Activated B cell treated with CpG ODN at 0.5 μM for 24 hours (primary cell): Measurements from ENCODE around the gene MX2. TPM values are rescaled to one million over a fixed set of nuclear protein-coding genes. Genes with fewer than 3 reads are reported as not detected.

ENCODE experiments used
- ATAC-seq: fragments of 200-7000 bp; cut with Tn5 transposase; one replicate; pipeline ENCODE4 v1.10.0; 2021; ENCODE audit warnings: low read depth, mild to moderate bottlenecking, moderate library complexity
- CTCF ChIA-PET: fragments of 350-600 bp; sonication (Branson Sonifier 250); formaldehyde crosslinking; loops from one replicate; lab custom pipeline; 2021; ENCODE audit warnings: antibody characterized with exemption; lab: Charles Lee
- POLR2A ChIA-PET: fragments of 350-600 bp; sonication (Branson Sonifier 250); formaldehyde crosslinking; loops from one replicate; lab custom pipeline; 2021; ENCODE audit warnings: antibody characterized with exemption; lab: Charles Lee
- DNase-seq: peaks from one replicate; pipeline ENCODE4 v3.0.0; 2022
- H3K27ac Mint-ChIP-seq: one replicate; pipeline ENCODE4 v1.8.0; 2020; ENCODE audit warnings: mixed read lengths
- H3K27me3 Mint-ChIP-seq: one replicate; pipeline ENCODE4 v1.8.0; 2021; ENCODE audit warnings: mixed read lengths
- H3K36me3 Mint-ChIP-seq: one replicate; pipeline ENCODE4 v1.8.0; 2021; ENCODE audit warnings: low read depth, mixed read lengths
- H3K4me1 Mint-ChIP-seq: one replicate; pipeline ENCODE4 v1.8.0; 2021; ENCODE audit warnings: mixed read lengths
- H3K4me3 Mint-ChIP-seq: one replicate; pipeline ENCODE4 v1.8.0; 2020; ENCODE audit warnings: mild to moderate bottlenecking, mixed read lengths
- H3K9me3 Mint-ChIP-seq: one replicate; pipeline ENCODE4 v1.8.0; 2020; ENCODE audit warnings: mixed read lengths
- intact Hi-C: fragments of 100-400 bp; cut with micrococcal nuclease; formaldehyde crosslinking; loops from one replicate; pipeline ENCODE4 v1.15.1; 2024
- total RNA-seq: library from RNA; stranded (reverse); gene quantifications from 2 replicates; pipeline ENCODE4 v1.2.3, GENCODE V29; 2022
- TF ChIP-seq, protein P1 (sequence below): fragments of 200-600 bp; IDR thresholded peaks from one replicate; pipeline ENCODE4 v1.8.0; 2022; ENCODE audit warnings: antibody characterized with exemption, mild to moderate bottlenecking

The MX2 gene
- total RNA-seq, 1 donor from 2014 or later = 34.4 TPM

DNA sequence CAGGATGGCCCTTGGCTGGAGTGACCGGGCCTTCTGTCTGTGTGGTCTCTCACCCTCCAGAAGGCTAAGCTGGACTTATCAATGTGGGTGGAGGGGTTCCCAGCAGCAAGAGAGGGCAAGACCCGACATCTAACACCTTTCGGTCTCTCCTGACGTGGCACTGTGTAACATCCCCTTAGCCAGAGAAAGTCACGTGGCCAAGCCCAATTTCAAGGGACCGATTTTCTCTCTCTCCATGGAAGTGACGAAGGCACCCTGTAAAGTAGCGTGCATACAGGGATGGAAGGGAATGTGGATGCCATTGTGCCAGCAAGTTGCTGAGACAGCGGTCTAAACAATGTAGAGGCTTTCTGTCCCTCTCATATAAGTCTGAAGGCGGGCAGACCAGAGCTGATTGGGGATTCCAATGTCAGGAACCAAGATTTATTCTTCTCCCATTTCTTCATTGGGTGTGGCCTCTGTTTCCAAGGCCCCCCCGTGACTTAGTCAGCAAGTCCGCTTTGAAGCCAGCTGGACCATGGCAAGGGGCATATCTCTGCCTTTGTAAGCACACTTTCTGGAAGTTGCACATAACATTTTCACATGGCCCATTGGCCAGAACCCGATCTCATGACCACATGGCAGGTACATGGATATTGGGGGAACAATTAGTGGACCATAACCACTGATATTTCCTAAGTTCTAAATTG, 76.7 kb downstream of the MX2 start:
- POLR2A ChIA-PET = no interaction called here
- Mint-ChIP-seq H3K36me3 (peaks cover 96% of the 10 kb centered on the region), H3K4me3 (no peak overlapping the region), H3K4me1 (peaks cover 2% of the 10 kb centered on the region), H3K27ac (no peak overlapping the region), H3K9me3 (peaks cover 9% of the 10 kb centered on the region), H3K27me3 (no peaks in the 10 kb centered on the region)
- CTCF ChIA-PET = interaction anchor here (1.3 kb wide), 1 partner anchor 155 kb away, joined by 4 read pairs; no protein-coding TSS in a partner anchor
- DNase-seq (no peak), ATAC-seq (no peak)
- intact Hi-C loops = no loop called here
- TF ChIP-seq, protein P1, sequence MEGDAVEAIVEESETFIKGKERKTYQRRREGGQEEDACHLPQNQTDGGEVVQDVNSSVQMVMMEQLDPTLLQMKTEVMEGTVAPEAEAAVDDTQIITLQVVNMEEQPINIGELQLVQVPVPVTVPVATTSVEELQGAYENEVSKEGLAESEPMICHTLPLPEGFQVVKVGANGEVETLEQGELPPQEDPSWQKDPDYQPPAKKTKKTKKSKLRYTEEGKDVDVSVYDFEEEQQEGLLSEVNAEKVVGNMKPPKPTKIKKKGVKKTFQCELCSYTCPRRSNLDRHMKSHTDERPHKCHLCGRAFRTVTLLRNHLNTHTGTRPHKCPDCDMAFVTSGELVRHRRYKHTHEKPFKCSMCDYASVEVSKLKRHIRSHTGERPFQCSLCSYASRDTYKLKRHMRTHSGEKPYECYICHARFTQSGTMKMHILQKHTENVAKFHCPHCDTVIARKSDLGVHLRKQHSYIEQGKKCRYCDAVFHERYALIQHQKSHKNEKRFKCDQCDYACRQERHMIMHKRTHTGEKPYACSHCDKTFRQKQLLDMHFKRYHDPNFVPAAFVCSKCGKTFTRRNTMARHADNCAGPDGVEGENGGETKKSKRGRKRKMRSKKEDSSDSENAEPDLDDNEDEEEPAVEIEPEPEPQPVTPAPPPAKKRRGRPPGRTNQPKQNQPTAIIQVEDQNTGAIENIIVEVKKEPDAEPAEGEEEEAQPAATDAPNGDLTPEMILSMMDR = no peak

DNA sequence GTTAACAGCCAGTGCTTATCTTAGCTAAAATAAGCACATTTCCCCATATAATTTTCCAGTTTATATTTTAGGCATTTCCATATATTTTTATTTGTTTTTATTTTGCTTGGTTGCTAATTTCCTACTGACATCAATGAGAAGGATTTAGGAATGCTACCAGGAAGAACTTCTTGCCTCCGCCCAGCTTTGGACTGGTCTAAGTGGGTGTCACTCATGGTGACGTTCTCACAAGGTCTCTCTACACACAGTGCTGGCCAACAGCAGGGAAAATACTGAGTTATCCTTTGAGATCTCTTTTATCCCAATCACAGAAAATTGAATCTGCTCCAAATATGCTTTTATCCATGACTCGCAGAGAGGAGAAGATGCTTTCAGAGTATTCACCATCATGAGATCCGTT, 77.4 kb downstream of the MX2 start:
- ATAC-seq = no peak
- intact Hi-C loops = no loop called here
- POLR2A ChIA-PET = no interaction called here
- CTCF ChIA-PET = interaction anchor here (1.0 kb wide), 1 partner anchor 156 kb away, joined by 3 read pairs; no protein-coding TSS in a partner anchor
- Mint-ChIP-seq H3K4me1 (peaks cover 2% of the 10 kb centered on the region), H3K27ac (no peak overlapping the region), H3K9me3 (peaks cover 9% of the 10 kb centered on the region), H3K27me3 (no peaks in the 10 kb centered on the region), H3K36me3 (peaks cover 96% of the 10 kb centered on the region), H3K4me3 (no peak overlapping the region)
- TF ChIP-seq, protein P1 = no peak
- no peak for DNase-seq

DNA sequence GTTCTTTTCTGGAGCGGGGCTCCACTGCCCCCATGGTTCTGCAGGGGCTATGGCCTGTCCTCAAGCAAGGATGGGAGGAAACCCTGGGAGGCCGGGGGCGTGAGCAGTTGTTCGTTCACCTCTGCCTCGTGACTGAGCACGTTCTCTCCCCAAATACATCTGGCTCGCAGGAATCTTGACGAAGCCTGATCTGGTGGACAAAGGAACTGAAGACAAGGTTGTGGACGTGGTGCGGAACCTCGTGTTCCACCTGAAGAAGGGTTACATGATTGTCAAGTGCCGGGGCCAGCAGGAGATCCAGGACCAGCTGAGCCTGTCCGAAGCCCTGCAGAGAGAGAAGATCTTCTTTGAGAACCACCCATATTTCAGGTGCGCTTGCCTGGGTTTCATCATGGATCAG, 79.7 kb downstream of the MX2 start:
- ATAC-seq (no peak), DNase-seq (no peak)
- no peaks in the 10 kb centered on the region for H3K4me1 Mint-ChIP-seq
- peaks cover 96% of the 10 kb centered on the region for H3K36me3 Mint-ChIP-seq
- no peaks in the 10 kb centered on the region for H3K27me3 Mint-ChIP-seq
- TF ChIP-seq, protein P1 = no peak
- intact Hi-C loops = no loop called here
- no peaks in the 10 kb centered on the region for H3K9me3 Mint-ChIP-seq
- no peak overlapping the region for H3K27ac Mint-ChIP-seq
- CTCF ChIA-PET = no interaction called here
- POLR2A ChIA-PET = no interaction called here
- no peak overlapping the region for H3K4me3 Mint-ChIP-seq

DNA sequence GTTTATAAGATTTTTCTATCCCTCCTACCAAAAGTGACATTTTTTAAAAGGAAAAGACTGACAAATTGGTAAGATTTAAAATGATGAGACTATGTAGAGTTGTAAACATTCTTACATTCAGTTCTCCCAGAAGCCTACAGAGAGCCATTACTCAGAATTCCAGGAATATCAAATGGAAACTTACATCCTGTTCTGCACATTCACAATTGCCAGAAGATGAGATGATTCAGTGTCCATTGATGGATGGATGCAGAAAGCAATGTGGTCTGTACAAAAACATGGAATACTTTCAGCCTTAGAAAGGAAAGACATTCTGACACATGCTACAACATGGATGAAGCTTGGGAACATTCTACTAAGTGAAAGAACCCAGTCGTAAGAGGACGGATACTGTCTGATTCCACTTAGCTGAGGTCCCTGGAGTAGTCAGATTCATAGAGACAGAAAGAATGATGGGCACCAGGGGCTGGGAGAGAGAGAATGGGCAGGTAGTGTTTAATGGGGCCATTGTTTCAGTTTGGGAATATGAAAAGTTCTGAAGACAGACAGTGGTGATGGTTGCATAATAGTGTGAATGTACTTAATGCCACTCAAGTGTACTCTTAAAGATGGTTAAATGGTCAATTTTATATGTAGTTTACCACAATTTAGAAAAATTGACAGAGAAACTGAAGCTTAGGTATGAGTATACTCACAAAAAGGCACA, 80.8 kb downstream of the MX2 start:
- Mint-ChIP-seq H3K4me1 (no peaks in the 10 kb centered on the region), H3K27ac (no peak overlapping the region), H3K4me3 (no peak overlapping the region), H3K9me3 (no peaks in the 10 kb centered on the region), H3K36me3 (peaks cover 96% of the 10 kb centered on the region), H3K27me3 (no peaks in the 10 kb centered on the region)
- DNase-seq (no peak), ATAC-seq (no peak)
- TF ChIP-seq, protein P1 = no peak
- CTCF ChIA-PET = interaction anchor here (1.5 kb wide), 1 partner anchor 159 kb away, joined by 3 read pairs; no protein-coding TSS in a partner anchor
- intact Hi-C loops = no loop called here
- POLR2A ChIA-PET = no interaction called here

DNA sequence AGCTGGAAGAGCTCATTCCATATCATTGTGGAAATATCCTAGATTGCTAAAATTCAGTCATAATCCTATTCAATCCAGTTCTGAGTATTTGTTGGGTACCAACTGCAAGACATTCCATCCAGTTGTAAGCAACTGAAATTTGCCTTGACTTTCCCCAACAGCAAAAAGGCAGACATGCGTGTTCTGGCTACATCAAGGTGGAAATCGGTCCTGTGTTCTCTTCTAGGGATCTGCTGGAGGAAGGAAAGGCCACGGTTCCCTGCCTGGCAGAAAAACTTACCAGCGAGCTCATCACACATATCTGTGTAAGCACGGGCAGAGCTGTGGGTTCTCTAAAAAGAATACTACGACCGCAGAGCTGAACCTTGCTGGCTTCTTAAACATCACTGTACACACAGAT, 81.7 kb downstream of the MX2 start:
- H3K4me1 Mint-ChIP-seq = no peaks in the 10 kb centered on the region
- CTCF ChIA-PET = interaction anchor here (1.5 kb wide), 1 partner anchor 160 kb away, joined by 3 read pairs; no protein-coding TSS in a partner anchor
- H3K27ac Mint-ChIP-seq = no peak overlapping the region
- no peaks in the 10 kb centered on the region for H3K27me3 Mint-ChIP-seq
- POLR2A ChIA-PET = interaction anchor here (0.6 to 0.7 kb wide), 2 partner anchors 112 to 1998 kb away, joined by 3 to 13 read pairs; no protein-coding TSS in a partner anchor
- DNase-seq (no peak), ATAC-seq (no peak)
- intact Hi-C loops = no loop called here
- H3K4me3 Mint-ChIP-seq = no peak overlapping the region
- TF ChIP-seq, protein P1 = no peak
- H3K9me3 Mint-ChIP-seq = no peaks in the 10 kb centered on the region
- H3K36me3 Mint-ChIP-seq = peaks cover 96% of the 10 kb centered on the region
